GM18519 (cell line): Measurements from ENCODE around the gene TFDP1.

ENCODE experiments used
- ATAC-seq: cut with Tn5 transposase; IDR thresholded peaks from one replicate; pipeline ENCODE4 v1.9.1; 2021; ENCODE audit warnings: mild to moderate bottlenecking, moderate library complexity; ENCODE audit not compliant: unreplicated experiment, low FRiP score

Gene TFDP1

GRCh38 chr13:113644800-113645199, 60.2 kb downstream of the TFDP1 start:
- no peak for ATAC-seq

DNA sequence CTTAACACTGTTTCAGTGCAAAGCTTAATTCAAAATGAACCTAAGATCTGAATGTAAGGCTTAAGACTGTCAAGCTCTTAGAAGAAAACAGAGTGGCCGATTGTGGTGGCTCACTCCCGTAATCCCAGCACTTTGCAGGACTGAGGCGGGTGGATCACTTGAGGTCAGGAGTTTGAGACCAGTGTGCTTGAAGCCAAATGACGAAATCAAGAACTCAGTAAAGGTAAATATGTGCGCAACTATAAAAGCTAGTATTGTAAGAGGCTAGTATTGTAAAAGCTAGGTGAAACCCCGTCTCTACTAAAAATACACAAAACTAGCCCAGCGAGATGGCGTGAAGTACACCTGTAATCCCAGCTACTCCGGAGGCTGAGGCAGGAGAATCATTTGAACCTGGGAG, 60.8 kb downstream of the TFDP1 start:
- no peak for ATAC-seq

GRCh38 chr13:113646376-113646775, 61.8 kb downstream of the TFDP1 start:
- ATAC-seq: no peak

GRCh38 chr13:113646921-113647340, 62.4 kb downstream of the TFDP1 start:
- ATAC-seq: no peak

DNA sequence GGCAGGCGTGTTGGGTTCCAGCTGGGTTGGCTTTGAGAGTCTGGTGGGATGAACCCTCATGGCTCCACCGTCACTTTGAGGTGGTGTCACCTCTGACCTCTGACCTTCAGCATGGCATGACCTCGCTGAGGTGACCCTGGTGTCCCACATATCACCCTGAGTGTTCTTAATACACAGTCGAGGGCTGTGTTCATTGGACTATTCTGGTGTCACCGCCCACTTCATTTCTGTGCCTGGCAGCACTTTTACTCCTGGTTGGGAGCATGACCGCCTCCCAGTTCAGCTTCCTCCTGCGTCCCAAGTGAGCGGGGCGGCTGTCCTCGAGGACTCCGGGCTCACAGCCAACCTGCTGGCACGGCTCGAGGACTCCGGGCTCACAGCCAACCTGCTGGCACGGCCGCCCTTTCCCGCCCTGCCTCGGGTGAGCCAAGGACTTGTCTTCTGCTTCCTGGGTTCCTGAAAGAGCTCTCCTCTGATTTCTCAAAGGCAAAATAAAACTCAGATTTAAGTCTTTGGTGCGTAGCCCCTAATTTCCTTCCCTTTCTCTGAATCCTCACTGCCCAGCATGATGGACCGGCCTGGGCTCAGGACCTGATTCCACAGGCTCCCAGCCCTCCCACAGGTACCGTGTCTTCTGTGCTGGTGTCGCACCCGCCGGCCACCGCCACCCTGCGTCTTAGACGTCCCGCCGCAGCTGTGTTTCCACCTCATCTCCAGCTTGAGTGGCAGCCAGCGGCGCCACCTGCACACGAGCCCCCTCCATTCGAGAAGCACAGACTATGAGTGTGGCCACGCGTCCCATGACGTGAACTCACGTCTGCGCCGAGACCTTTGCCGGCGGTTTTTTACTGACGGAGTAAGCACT, 63.0 kb downstream of the TFDP1 start:
- no peak for ATAC-seq

GRCh38 chr13:113648216-113648610, 63.7 kb downstream of the TFDP1 start:
- ATAC-seq: no peak

GRCh38 chr13:113649212-113649611, 64.7 kb downstream of the TFDP1 start:
- ATAC-seq: no peak

- no peak for ATAC-seq
Observed at GRCh38 chr13:113650275-113650674, 65.7 kb downstream of the TFDP1 start.

DNA sequence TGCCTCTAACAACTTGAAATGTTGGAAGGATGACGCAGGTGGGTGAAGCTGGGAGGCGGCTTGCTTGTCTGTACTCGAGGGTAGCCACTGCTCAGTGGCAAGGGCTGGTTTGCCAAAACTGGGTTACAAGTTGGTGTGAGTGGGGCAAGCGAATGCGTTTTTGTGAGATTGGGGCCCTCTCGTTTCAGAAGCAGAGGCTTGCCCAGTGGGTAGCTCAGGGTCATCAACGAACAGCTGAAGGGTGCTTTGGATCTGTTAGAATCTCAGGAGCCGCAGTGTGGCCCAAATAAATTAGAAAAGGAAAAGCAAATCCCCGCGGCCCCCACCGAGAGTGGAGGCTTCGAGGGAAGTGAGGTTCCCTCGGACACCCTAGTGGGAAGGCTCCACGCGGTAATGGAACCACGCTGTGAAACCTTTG, 66.2 kb downstream of the TFDP1 start:
- ATAC-seq: no peak

- no peak for ATAC-seq
Observed at GRCh38 chr13:113651511-113652403, 67.2 kb downstream of the TFDP1 start.

- ATAC-seq: no peak
Observed at GRCh38 chr13:113652404-113653263, 68.1 kb downstream of the TFDP1 start.

DNA sequence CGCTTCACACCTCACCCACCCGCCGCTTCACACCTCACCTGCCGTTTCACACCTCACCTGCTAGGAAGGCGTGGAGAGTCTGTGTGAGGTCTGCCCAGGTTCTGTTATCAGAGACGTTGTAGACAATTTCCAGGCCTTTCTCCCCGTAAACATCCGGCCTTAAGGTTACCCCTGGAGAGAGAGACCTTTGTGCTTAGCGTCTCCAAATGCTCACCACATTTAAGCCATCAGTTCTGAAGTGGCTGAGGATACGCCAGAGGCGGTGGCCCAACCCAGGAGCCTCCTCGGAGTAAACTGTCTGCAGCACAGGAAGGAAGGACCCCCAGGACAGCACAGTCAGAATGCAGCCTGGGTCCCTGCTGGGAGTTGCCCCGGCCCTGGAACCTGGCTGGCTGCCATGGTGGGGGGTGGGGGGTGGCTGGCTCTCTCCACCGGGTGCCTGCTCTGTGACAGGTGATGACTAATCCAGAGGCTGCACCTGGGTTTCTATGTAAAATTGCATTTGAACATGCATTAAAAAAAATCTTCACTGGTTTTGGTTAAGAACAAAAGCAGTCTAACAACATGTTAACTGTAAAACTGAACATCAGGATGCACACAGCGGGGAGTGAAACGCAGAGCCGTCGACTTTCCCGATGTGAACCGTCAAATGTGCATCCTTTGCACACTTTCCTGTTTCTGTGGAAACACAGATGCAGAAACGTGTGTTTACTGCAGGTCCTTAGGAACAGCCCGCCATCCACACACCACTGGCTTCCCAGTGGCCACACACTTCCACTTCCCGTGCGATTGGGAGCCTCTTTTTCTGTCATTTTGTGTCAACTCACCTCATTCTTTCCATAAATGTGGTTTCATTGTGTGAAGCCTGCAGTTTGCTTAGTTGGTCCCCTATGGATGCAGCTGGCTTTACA, 69.0 kb downstream of the TFDP1 start:
- no peak for ATAC-seq

- ATAC-seq: no peak
Observed at GRCh38 chr13:113654175-113654560, 69.6 kb downstream of the TFDP1 start.

GRCh38 chr13:113654591-113655345, 70.2 kb downstream of the TFDP1 start:
- ATAC-seq: no peak

- no peak for ATAC-seq
Observed at GRCh38 chr13:113655346-113656002, 70.9 kb downstream of the TFDP1 start.

DNA sequence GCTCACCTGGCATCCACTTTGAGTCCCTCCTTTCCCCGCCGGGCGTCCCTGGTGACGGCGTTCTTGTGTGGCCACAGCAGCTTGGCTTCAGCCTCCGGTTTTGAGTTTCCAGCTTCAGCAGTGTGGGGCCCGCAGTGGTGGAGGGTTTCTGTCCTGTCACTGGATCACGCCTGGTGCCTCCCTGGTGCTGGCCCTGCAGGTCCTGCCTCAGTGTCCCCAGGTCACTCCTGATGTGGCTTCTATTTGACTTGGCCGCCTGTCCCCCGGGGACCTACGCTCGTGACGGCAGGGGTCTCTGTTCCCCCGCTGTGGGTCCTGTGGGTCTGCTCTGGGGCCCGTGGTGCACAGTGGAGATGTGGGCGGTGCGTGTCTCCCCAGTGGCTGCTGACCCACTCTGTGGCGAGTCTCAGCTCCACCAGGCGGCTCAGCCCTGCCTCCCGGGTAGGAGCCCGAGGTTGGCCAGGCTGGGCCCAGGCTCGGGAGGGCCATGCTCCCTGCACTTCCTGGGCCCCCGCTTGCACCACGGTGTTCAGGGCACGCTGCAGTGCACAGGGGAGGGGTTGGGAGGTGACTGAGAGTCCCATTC, 71.5 kb downstream of the TFDP1 start:
- ATAC-seq: no peak

GRCh38 chr13:113656831-113657671, 72.5 kb downstream of the TFDP1 start:
- no peak for ATAC-seq
